Activated T-helper 1 cell treated with Interleukin-2 at 50 U/mL for 16 hours (primary cell): ENCODE measurements around the gene LRRC46.

Experiments
- DNase-seq: peaks from one replicate; pipeline ENCODE4 v3.0.0-alpha.2; 2020; ENCODE audit warnings: low read depth

The LRRC46 gene

GRCh38 chr17:47878203-47879027 lies 46.9 kb downstream of the LRRC46 start:
- no peak for DNase-seq

GRCh38 chr17:47879028-47879585 lies 47.6 kb downstream of the LRRC46 start:
- no peak for DNase-seq

GRCh38 chr17:47879776-47880454 lies 48.4 kb downstream of the LRRC46 start:
- no peak for DNase-seq

- no peak for DNase-seq
Observed at GRCh38 chr17:47882247-47882646, 50.8 kb downstream of the LRRC46 start.

GRCh38 chr17:47882695-47883588 lies 51.5 kb downstream of the LRRC46 start:
- no peak for DNase-seq

DNA sequence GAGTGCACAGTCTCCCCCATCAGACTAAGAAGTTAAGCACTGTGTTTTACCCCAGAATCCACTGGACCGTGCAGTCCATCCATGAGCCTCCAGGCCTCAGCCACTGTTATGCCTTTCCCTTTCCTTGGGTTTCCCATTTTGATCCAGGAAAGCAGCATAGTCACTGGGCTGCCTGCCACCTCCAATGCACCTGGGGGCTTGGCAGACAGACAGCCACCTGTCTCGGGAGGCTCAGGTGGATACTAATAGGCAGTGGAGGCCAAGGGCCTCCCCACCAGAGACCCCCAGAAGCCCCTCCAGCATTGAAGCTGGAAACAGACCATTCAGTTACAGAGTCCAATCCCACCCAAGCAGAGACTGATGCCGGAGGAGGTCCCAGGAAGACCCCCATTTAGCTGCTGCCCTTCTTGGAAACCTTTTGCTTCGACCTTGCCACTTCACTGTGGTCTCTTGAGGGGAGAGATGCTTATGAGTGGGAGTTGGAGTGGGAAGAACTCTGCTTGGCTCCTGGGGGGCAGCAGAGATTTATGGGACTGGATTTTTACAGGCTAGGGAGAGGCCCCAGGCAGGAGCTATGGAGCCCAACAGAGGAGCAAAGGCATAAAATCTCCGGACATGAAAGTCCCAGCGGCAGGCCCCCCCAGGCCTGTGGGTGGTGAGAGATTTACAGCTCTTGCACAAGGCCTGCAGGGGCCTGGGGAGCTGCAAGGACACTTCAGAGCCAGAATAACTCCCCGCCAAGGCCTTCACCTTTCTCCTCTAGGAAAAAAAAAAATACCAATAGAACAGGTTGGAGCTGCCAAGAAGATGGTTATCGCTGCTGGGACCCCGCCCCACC lies 52.3 kb downstream of the LRRC46 start:
- no peak for DNase-seq

DNA sequence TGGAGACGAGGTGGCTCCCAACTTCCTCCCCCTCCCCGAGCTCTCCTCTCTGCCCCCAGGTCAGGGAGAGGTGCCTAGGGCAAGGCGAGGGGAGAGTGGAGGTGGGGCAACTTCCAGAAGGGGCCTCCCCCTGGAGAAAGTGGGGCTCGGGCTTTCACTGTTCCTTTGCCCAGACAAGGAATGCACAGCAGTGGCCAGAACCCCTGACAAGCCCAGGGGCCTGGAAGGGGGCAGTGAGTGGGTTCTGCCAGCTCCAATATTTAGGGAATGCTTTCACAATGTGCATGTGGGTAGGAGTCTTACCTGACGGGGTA lies 52.9 kb downstream of the LRRC46 start:
- DNase-seq: no peak

GRCh38 chr17:47884905-47885730 lies 53.6 kb downstream of the LRRC46 start:
- no peak for DNase-seq
